Panc1 (cell line): ENCODE measurements around the gene FGD3. TPM values are rescaled to one million over a fixed set of nuclear protein-coding genes. Genes with fewer than 3 reads are reported as not detected.

Experiments used
- ATAC-seq: fragments of 200-7000 bp; cut with Tn5 transposase; 2 replicates; pipeline ENCODE4 v1.9.1; 2020; ENCODE audit warnings: mild to moderate bottlenecking, moderate library complexity
- BruUV-seq: library from RNA; stranded (reverse); fragments of 400-500 nt; replicated peaks from 2 replicates; lab custom pipeline; 2021; lab: Mats Ljungman, UMichigan
- CTCF ChIA-PET: fragments of 300-600 bp; sonication (Branson Sonifier 250); formaldehyde crosslinking; loops from one replicate; lab custom pipeline; 2022; ENCODE audit warnings: antibody characterized with exemption; lab: Charles Lee
- POLR2A ChIA-PET: fragments of 300-600 bp; sonication (Branson Sonifier 250); formaldehyde crosslinking; loops from one replicate; lab custom pipeline; 2022; ENCODE audit warnings: antibody characterized with exemption; lab: Charles Lee
- DNase-seq: peaks from one replicate; pipeline ENCODE4 v3.0.0-alpha.2; 2010; ENCODE audit warnings: low read depth, low spot score
- H3K27ac ChIP-seq: 2 replicates; pipeline ENCODE4 v1.5.1; 2011; ENCODE audit warnings: mild to moderate bottlenecking, low read length, inconsistent platforms
- H3K27me3 ChIP-seq: fragments of 200-500 bp; sonication (Bioruptor generic); 2 replicates; pipeline ENCODE4 v1.6.0; 2014; ENCODE audit warnings: low read length, inconsistent platforms; ENCODE audit not compliant: control insufficient read depth, insufficient read depth
- H3K36me3 ChIP-seq: fragments of 200-500 bp; sonication (Bioruptor generic); 2 replicates; pipeline ENCODE4 v1.5.1; 2014; ENCODE audit warnings: inconsistent platforms, mild to moderate bottlenecking, low read length, moderate library complexity; ENCODE audit not compliant: control insufficient read depth, insufficient read depth
- H3K4me1 ChIP-seq: 2 replicates; pipeline ENCODE4 v1.5.1; 2011; ENCODE audit warnings: inconsistent platforms, mild to moderate bottlenecking, low read length, moderate library complexity; ENCODE audit not compliant: control insufficient read depth, insufficient read depth
- H3K4me3 ChIP-seq, 2 experiments: 2 replicates each; pipeline ENCODE4 v1.5.1; 2011 to 2012; ENCODE audit warnings: low read depth in 2 of 2, low read length in 2 of 2, mild to moderate bottlenecking in 2 of 2, inconsistent platforms in 1 of 2, moderate library complexity in 1 of 2
- H3K9me3 ChIP-seq: fragments of 200-500 bp; sonication (Bioruptor generic); 2 replicates; pipeline ENCODE4 v1.5.1; 2014; ENCODE audit warnings: low read depth, mild to moderate bottlenecking, inconsistent platforms, low read length, moderate library complexity; ENCODE audit not compliant: control insufficient read depth, insufficient read depth
- POLR2AphosphoS5 ChIP-seq: IDR thresholded peaks from 2 replicates; pipeline ENCODE4 v1.6.1; 2012; ENCODE audit warnings: mild to moderate bottlenecking, low read depth, low read length, moderate library complexity
- SIN3A ChIP-seq: IDR thresholded peaks from 2 replicates; pipeline ENCODE4 v1.6.1; 2012; ENCODE audit warnings: low read depth, mild to moderate bottlenecking, low read length, moderate library complexity, borderline replicate concordance; ENCODE audit not compliant: insufficient read depth
- TCF7L2 ChIP-seq: IDR thresholded peaks from 2 replicates; pipeline ENCODE4 v1.6.1; 2011; ENCODE audit warnings: mild to moderate bottlenecking, low read depth, low read length, inconsistent platforms
- in situ Hi-C: cut with HindIII; loops from 2 replicates; pipeline ENCODE4 v1.10.0; 2016; ENCODE audit warnings: low sequenced_read_pairs, low pct_unique_long_range_greater_than_20kb
- intact Hi-C: fragments of 100-400 bp; cut with micrococcal nuclease; formaldehyde crosslinking; loops from one replicate; pipeline ENCODE4 v1.10.0; 2022; ENCODE audit not compliant: unreplicated experiment
- total RNA-seq: library from RNA; stranded (reverse); gene quantifications from one replicate; pipeline ENCODE4 v1.2.1, GENCODE V29; 2021; ENCODE audit not compliant: unreplicated experiment
- TF ChIP-seq, protein P1 (sequence below): fragments of 450-650 bp; IDR thresholded peaks from 2 replicates; pipeline ENCODE4 v1.5.1; 2017; ENCODE audit warnings: mild to moderate bottlenecking
- TF ChIP-seq, protein P2 (sequence below), 2 experiments: IDR thresholded peaks; 2 replicates each; pipeline ENCODE4 v1.6.1; 2011 to 2012; ENCODE audit warnings: low read depth in 2 of 2, control low read depth in 1 of 2, low read length in 1 of 2, mild to moderate bottlenecking in 1 of 2, moderate library complexity in 1 of 2; ENCODE audit not compliant: insufficient read depth in 1 of 2

Gene FGD3
- total RNA-seq, 1 experiment from 2014 or later: 0.80 TPM

DNA sequence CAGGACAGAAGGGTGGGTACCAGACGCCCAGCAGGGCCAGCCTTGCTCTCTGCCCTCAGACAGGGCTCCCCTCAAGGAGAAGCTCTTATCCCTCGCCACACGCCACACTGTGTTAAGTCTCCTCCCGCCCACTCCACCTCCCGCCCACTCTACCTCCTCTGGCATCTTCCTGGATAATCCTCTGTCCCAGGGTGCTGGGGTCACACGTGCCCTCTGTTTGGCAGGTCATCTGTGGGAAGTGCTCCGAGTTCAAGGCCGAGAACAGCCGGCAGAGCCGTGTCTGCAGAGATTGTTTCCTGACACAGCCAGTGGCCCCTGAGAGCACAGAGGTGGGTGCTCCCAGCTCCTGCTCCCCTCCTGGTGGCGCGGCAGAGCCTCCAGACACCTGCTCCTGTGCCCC lies 85.2 kb downstream of the FGD3 start:
- DNase-seq (no peak), ATAC-seq (no peak)
- in situ Hi-C loops: no loop called here
- no TSS peak for BruUV-seq
- no peaks in the 10 kb centered on the region for H3K27me3 ChIP-seq
- POLR2A ChIA-PET: no interaction called here
- CTCF ChIA-PET: no interaction called here
- no peak overlapping the region for H3K4me3 ChIP-seq
- no peak overlapping the region for H3K27ac ChIP-seq
- TF ChIP-seq, protein P1, sequence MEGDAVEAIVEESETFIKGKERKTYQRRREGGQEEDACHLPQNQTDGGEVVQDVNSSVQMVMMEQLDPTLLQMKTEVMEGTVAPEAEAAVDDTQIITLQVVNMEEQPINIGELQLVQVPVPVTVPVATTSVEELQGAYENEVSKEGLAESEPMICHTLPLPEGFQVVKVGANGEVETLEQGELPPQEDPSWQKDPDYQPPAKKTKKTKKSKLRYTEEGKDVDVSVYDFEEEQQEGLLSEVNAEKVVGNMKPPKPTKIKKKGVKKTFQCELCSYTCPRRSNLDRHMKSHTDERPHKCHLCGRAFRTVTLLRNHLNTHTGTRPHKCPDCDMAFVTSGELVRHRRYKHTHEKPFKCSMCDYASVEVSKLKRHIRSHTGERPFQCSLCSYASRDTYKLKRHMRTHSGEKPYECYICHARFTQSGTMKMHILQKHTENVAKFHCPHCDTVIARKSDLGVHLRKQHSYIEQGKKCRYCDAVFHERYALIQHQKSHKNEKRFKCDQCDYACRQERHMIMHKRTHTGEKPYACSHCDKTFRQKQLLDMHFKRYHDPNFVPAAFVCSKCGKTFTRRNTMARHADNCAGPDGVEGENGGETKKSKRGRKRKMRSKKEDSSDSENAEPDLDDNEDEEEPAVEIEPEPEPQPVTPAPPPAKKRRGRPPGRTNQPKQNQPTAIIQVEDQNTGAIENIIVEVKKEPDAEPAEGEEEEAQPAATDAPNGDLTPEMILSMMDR: no peak
- no peak for TF ChIP-seq TCF7L2
- TF ChIP-seq, protein P2, sequence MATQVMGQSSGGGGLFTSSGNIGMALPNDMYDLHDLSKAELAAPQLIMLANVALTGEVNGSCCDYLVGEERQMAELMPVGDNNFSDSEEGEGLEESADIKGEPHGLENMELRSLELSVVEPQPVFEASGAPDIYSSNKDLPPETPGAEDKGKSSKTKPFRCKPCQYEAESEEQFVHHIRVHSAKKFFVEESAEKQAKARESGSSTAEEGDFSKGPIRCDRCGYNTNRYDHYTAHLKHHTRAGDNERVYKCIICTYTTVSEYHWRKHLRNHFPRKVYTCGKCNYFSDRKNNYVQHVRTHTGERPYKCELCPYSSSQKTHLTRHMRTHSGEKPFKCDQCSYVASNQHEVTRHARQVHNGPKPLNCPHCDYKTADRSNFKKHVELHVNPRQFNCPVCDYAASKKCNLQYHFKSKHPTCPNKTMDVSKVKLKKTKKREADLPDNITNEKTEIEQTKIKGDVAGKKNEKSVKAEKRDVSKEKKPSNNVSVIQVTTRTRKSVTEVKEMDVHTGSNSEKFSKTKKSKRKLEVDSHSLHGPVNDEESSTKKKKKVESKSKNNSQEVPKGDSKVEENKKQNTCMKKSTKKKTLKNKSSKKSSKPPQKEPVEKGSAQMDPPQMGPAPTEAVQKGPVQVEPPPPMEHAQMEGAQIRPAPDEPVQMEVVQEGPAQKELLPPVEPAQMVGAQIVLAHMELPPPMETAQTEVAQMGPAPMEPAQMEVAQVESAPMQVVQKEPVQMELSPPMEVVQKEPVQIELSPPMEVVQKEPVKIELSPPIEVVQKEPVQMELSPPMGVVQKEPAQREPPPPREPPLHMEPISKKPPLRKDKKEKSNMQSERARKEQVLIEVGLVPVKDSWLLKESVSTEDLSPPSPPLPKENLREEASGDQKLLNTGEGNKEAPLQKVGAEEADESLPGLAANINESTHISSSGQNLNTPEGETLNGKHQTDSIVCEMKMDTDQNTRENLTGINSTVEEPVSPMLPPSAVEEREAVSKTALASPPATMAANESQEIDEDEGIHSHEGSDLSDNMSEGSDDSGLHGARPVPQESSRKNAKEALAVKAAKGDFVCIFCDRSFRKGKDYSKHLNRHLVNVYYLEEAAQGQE (IDR thresholded peaks at IDR 0.05; ENCODE audit: insufficient read depth in 1 of 2, low read depth in 2 of 2, low read length in 1 of 2): no peak
- no peak for TF ChIP-seq POLR2AphosphoS5
- no peak for TF ChIP-seq SIN3A
- H3K4me1 ChIP-seq: no peaks in the 10 kb centered on the region
- no peaks in the 10 kb centered on the region for H3K9me3 ChIP-seq
- H3K36me3 ChIP-seq: no peaks in the 10 kb centered on the region
- intact Hi-C loops: no loop called here

DNA sequence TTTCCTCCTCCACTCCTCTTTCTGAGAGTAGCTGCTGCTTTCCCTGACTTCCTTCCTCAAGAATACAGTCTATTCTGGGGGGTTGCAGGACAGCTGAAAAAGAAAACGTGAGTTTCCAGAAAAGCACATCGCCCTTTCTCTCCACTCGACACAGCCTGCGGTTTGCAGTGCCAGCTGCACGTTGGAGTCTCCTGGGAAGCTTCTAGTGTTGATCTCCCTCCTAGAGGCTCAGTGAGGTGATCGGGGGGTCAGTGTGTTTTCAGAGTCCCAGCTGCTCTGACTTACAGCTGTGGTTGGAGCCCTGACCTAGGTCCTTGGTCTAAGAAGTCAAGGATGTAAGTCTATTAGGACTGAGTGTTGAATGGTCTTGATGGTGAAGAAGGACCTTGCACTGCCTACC lies 86.2 kb downstream of the FGD3 start:
- TF ChIP-seq, protein P1: no peak
- TF ChIP-seq POLR2AphosphoS5 (no peak), TCF7L2 (no peak), SIN3A (no peak)
- TF ChIP-seq, protein P2 (IDR thresholded peaks at IDR 0.05; ENCODE audit: insufficient read depth in 1 of 2, low read depth in 2 of 2, low read length in 1 of 2): no peak
- Histone ChIP-seq H3K27me3 (no peaks in the 10 kb centered on the region), H3K4me3 (no peak overlapping the region), H3K27ac (no peak overlapping the region), H3K9me3 (no peaks in the 10 kb centered on the region), H3K36me3 (no peaks in the 10 kb centered on the region), H3K4me1 (no peaks in the 10 kb centered on the region)
- in situ Hi-C loops: no loop called here
- intact Hi-C loops: no loop called here
- ChIA-PET CTCF (no interaction called here), POLR2A (no interaction called here)
- ATAC-seq: no peak
- BruUV-seq: no TSS peak
- no peak for DNase-seq
